Skin epidermis (tissue), 12 donors: Measurements from ENCODE around the gene PUS7L.
"Not testable (repeated sequence)": the region's sequence is repeated elsewhere in the genome, so short reads cannot be mapped to it uniquely, and the experiment has no call there.

ENCODE experiments used
- H3K27ac ChIP-seq, 21 experiments: fragments of 200-600 bp; sonication (generic) in 11 of 21; one replicate each; pipeline ENCODE4 v1.5.0; 2020; ENCODE audit warnings: mild to moderate bottlenecking in 3 of 21, inconsistent platforms in 2 of 21, moderate library complexity in 2 of 21
- H3K4me3 ChIP-seq, 7 experiments: fragments of 200-600 bp; sonication (generic) in 2 of 7; one replicate each; pipeline ENCODE4 v1.5.0; 2020; ENCODE audit warnings: inconsistent platforms in 2 of 7, mild to moderate bottlenecking in 2 of 7, moderate library complexity in 1 of 7

PUS7L gene

GRCh38 chr12:43751360-43751759, 7.2 kb downstream of the PUS7L start:
- H3K27ac ChIP-seq, H3K4me3 ChIP-seq: not testable (repeated sequence)

- Histone ChIP-seq H3K27ac (no peak overlapping the region), H3K4me3 (no peak overlapping the region)
Measured at GRCh38 chr12:43750814-43751213, 7.8 kb downstream of the PUS7L start.

GRCh38 chr12:43749016-43749415, 9.6 kb downstream of the PUS7L start:
- Histone ChIP-seq H3K4me3 (no peak overlapping the region), H3K27ac (no peak overlapping the region)

GRCh38 chr12:43744826-43745225, 13.8 kb downstream of the PUS7L start:
- Histone ChIP-seq H3K4me3 (no peak overlapping the region), H3K27ac (no peak overlapping the region)

- H3K4me3 ChIP-seq = no peak overlapping the region
Measured at GRCh38 chr12:43742106-43742505, 16.5 kb downstream of the PUS7L start.

GRCh38 chr12:43740511-43741100, 18.0 kb downstream of the PUS7L start:
- no peak overlapping the region for H3K4me3 ChIP-seq
- H3K27ac ChIP-seq = no peak overlapping the region

More at GRCh38 chr12:43742106-43742505, 16.5 kb downstream of the PUS7L start:
- H3K27ac ChIP-seq = peak overlapping the region in 1 of 21 experiments; percentile 5

- Histone ChIP-seq H3K4me3 (no peak overlapping the region), H3K27ac (no peak overlapping the region)
Measured at GRCh38 chr12:43737646-43738045, 20.9 kb downstream of the PUS7L start.

GRCh38 chr12:43736927-43737440, 21.6 kb downstream of the PUS7L start:
- H3K4me3 ChIP-seq = no peak overlapping the region
- H3K27ac ChIP-seq = no peak overlapping the region

GRCh38 chr12:43733687-43734086, 24.9 kb downstream of the PUS7L start:
- Histone ChIP-seq H3K4me3 (no peak overlapping the region), H3K27ac (no peak overlapping the region)

GRCh38 chr12:43730283-43730682, 28.3 kb downstream of the PUS7L start:
- no peak overlapping the region for H3K4me3 ChIP-seq
- H3K27ac ChIP-seq = no peak overlapping the region

GRCh38 chr12:43728698-43729097, 29.9 kb downstream of the PUS7L start:
- Histone ChIP-seq H3K4me3 (no peak overlapping the region), H3K27ac (no peak overlapping the region)

- H3K4me3 ChIP-seq = no peak overlapping the region
- H3K27ac ChIP-seq = no peak overlapping the region
Measured at GRCh38 chr12:43728117-43728516, 30.5 kb downstream of the PUS7L start.

- Histone ChIP-seq H3K27ac (no peak overlapping the region), H3K4me3 (no peak overlapping the region)
Measured at GRCh38 chr12:43723134-43723533, 35.5 kb downstream of the PUS7L start.

- H3K4me3 ChIP-seq = no peak overlapping the region
- no peak overlapping the region for H3K27ac ChIP-seq
Measured at GRCh38 chr12:43722621-43723020, 36.0 kb downstream of the PUS7L start.

GRCh38 chr12:43711348-43711747, 47.2 kb downstream of the PUS7L start:
- Histone ChIP-seq H3K27ac (no peak overlapping the region), H3K4me3 (no peak overlapping the region)

GRCh38 chr12:43703772-43704171, 54.8 kb downstream of the PUS7L start:
- not testable (repeated sequence) for H3K4me3 ChIP-seq, H3K27ac ChIP-seq

GRCh38 chr12:43701194-43701593, 57.4 kb downstream of the PUS7L start:
- H3K27ac ChIP-seq, H3K4me3 ChIP-seq: not testable (repeated sequence)

- H3K4me3 ChIP-seq = no peak overlapping the region
- no peak overlapping the region for H3K27ac ChIP-seq
Measured at GRCh38 chr12:43696154-43696553, 62.4 kb downstream of the PUS7L start.

- Histone ChIP-seq H3K4me3 (no peak overlapping the region), H3K27ac (no peak overlapping the region)
Measured at GRCh38 chr12:43694879-43695278, 63.7 kb downstream of the PUS7L start.

- no peak overlapping the region for H3K27ac ChIP-seq
- no peak overlapping the region for H3K4me3 ChIP-seq
Measured at GRCh38 chr12:43692064-43692463, 66.5 kb downstream of the PUS7L start.

GRCh38 chr12:43685491-43685890, 73.1 kb downstream of the PUS7L start:
- H3K27ac ChIP-seq, H3K4me3 ChIP-seq: not testable (repeated sequence)

GRCh38 chr12:43676183-43676813, 82.3 kb downstream of the PUS7L start:
- no peak overlapping the region for H3K4me3 ChIP-seq
- no peak overlapping the region for H3K27ac ChIP-seq
